ENCODE measurements around the gene GRID2. TPM values are rescaled to one million over a fixed set of nuclear protein-coding genes. Genes with fewer than 3 reads are reported as not detected.

Gene GRID2
- total RNA-seq, 1 donor, result 0.63 TPM

- TF ChIP-seq, protein P1, sequence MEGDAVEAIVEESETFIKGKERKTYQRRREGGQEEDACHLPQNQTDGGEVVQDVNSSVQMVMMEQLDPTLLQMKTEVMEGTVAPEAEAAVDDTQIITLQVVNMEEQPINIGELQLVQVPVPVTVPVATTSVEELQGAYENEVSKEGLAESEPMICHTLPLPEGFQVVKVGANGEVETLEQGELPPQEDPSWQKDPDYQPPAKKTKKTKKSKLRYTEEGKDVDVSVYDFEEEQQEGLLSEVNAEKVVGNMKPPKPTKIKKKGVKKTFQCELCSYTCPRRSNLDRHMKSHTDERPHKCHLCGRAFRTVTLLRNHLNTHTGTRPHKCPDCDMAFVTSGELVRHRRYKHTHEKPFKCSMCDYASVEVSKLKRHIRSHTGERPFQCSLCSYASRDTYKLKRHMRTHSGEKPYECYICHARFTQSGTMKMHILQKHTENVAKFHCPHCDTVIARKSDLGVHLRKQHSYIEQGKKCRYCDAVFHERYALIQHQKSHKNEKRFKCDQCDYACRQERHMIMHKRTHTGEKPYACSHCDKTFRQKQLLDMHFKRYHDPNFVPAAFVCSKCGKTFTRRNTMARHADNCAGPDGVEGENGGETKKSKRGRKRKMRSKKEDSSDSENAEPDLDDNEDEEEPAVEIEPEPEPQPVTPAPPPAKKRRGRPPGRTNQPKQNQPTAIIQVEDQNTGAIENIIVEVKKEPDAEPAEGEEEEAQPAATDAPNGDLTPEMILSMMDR (IDR thresholded peaks at IDR 0.05; ENCODE audit: insufficient read depth, low read length), result no peak
- no peak for DNase-seq (ENCODE audit: low read depth)
- H3K4me3 ChIP-seq (ENCODE audit: low read depth, low read length), result no peak overlapping the region
Measured at GRCh38 chr4:93042746-93043145, 739.0 kb downstream of the GRID2 start.

DNA sequence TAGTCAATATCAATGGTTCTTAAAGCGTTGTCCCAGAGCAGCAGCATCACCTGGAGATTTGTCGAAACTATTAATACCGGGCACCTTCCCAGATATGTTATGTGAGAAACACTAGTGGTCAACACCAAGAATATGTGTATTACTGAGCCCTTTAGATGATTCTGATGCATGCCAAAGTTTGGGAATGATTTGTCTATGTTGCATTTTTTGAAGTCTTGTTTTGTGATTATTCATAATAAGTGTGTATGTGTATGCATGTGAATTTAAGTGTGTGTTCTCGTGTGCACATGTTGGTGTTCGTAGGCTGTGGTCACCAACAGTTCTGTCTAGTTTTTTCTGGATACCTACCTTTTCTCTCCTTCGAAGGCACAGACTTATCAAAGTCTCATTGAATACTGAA is 749.4 kb downstream of the GRID2 start:
- TF ChIP-seq, protein P1 (IDR thresholded peaks at IDR 0.05; ENCODE audit: insufficient read depth, low read length), result no peak
- no peak overlapping the region for H3K4me3 ChIP-seq (ENCODE audit: low read depth, low read length)
- no peak for DNase-seq (ENCODE audit: low read depth)

- TF ChIP-seq, protein P1 (IDR thresholded peaks at IDR 0.05; ENCODE audit: insufficient read depth, low read length), result no peak
- no peak overlapping the region for H3K4me3 ChIP-seq (ENCODE audit: low read depth, low read length)
- no peak for DNase-seq (ENCODE audit: low read depth)
Measured at GRCh38 chr4:93061826-93062225, 758.1 kb downstream of the GRID2 start.

DNA sequence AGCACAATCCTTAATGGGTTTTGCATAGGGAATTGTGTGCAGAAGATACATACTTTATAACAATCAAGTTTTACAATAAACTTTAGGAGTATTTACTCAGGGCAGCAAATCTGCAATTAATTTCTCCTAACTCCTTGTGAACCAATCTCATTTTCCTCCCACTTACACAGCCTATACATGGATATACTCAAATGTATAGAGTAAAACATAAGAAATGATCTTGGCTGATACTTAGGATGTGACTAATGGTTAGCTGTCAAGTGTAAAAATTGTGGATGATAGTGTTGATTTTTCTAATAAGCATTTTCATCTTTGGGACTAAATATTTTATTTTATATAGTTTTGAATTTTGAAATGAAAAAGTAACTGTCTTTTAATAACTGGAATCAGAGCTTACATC is 759.6 kb downstream of the GRID2 start:
- no peak for DNase-seq (ENCODE audit: low read depth)
- TF ChIP-seq, protein P1 (IDR thresholded peaks at IDR 0.05; ENCODE audit: insufficient read depth, low read length), result no peak
- no peak overlapping the region for H3K4me3 ChIP-seq (ENCODE audit: low read depth, low read length)

DNA sequence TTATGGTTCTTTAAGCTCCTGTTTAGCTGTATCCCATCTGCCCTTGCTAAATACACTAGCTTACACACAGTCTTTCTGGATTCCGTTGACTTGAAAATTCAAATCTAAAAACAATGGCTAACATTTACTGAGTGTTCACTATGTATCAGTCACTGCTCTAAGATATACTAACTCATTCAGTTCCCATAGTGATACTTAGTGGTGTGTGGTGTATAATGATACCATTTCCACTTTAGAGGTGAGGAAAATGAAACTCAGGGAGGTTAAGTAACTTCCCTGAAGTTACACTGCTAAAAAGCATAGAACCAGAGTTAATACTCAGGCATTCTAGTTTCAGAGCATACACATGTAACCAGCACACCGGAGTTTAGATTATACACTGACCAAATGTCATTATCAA is 762.0 kb downstream of the GRID2 start:
- DNase-seq (ENCODE audit: low read depth), result no peak
- H3K4me3 ChIP-seq (ENCODE audit: low read depth, low read length), result no peak overlapping the region
- TF ChIP-seq, protein P1 (IDR thresholded peaks at IDR 0.05; ENCODE audit: insufficient read depth, low read length), result no peak

GRCh38 chr4:93066749-93067148 is 763.0 kb downstream of the GRID2 start:
- DNase-seq (ENCODE audit: low read depth), result no peak
- TF ChIP-seq, protein P1 (IDR thresholded peaks at IDR 0.05; ENCODE audit: insufficient read depth, low read length), result no peak
- H3K4me3 ChIP-seq (ENCODE audit: low read depth, low read length), result no peak overlapping the region

DNA sequence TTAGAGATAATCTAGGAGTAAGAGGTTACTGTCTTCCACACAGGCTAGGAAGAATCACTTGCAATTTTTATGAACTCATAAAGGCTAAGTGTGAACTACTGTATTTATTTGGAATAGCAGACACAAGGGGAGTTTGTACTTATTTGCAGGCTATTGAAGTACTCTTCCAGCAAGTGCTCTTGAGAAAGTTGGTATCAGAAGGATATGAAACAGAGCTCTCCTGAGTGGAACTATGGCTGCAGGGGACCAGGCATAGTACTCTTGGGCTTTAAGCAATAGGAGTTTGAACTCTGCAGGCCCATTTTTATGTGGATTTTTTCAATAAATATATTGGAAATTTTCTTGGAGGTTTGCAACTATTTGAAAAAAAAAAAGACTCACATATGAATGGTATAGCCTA is 768.5 kb downstream of the GRID2 start:
- H3K4me3 ChIP-seq (ENCODE audit: low read depth, low read length), result no peak overlapping the region
- TF ChIP-seq, protein P1 (IDR thresholded peaks at IDR 0.05; ENCODE audit: insufficient read depth, low read length), result no peak
- DNase-seq (ENCODE audit: low read depth), result no peak

Data from fibroblast of the aortic adventitia (primary cell).